Bronchial epithelial cell (primary cell): ENCODE data around the gene BMP5. TPM values are rescaled to one million over a fixed set of nuclear protein-coding genes. Genes with fewer than 3 reads are reported as not detected.

Source experiments
- DNase-seq: peaks from one replicate; pipeline ENCODE4 v3.0.0-alpha.2; 2010; ENCODE audit warnings: low read depth
- FAIRE-seq: peaks from 2 replicates; lab custom pipeline; 2011; peaks lifted over from hg19 to GRCh38; lab: Jason Lieb, UNC
- H3K27me3 ChIP-seq: 2 replicates; pipeline ENCODE4 v1.5.1; 2011; ENCODE audit warnings: low read length; ENCODE audit not compliant: control insufficient read depth, insufficient read depth
- H3K36me3 ChIP-seq: 2 replicates; pipeline ENCODE4 v1.5.1; 2011; ENCODE audit warnings: low read length; ENCODE audit not compliant: control insufficient read depth, insufficient read depth
- H3K4me3 ChIP-seq: 2 replicates; pipeline ENCODE4 v1.5.1; 2011; ENCODE audit warnings: mild to moderate bottlenecking, low read depth, low read length, control low read depth
- CTCF ChIP-seq: IDR thresholded peaks from 2 replicates; pipeline ENCODE4 v1.5.1; 2011; ENCODE audit warnings: mild to moderate bottlenecking, moderate library complexity, low read length, control low read depth, inconsistent platforms; ENCODE audit not compliant: insufficient read depth, severe bottlenecking
- total RNA-seq: library from RNA; depleted of rRNA; stranded (reverse); fragments of >200 nt; gene quantifications from 2 replicates; pipeline ENCODE4 v1.2.1, GENCODE V29; 2014

BMP5 gene
- total RNA-seq, 1 donor from 2014 or later = not detected

DNA sequence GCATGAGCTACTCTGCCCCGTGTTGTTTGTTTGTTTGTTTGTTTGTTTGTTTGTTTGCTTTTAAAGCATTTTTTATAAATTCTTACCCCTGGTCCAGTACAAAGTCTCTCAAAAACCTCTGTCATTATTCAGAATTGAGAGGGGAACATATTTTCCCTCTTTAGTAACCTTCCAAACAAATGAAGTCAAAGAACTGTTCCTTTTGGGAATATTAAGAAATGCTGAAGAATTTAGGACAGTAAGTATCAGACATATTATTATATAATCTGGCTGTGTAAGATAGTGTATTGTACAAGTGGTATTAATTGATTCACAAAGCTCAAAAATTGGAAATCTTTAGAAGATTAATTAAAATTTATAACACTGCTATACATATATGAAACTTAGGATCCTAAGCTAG, 54.7 kb downstream of the BMP5 start:
- FAIRE-seq (no peak), DNase-seq (no peak)
- Histone ChIP-seq H3K4me3 (no peak overlapping the region), H3K36me3 (no peaks in the 10 kb centered on the region), H3K27me3 (no peaks in the 10 kb centered on the region)
- TF ChIP-seq CTCF = no peak

GRCh38 chr6:55819811-55820210, 55.6 kb downstream of the BMP5 start:
- no peaks in the 10 kb centered on the region for H3K36me3 ChIP-seq
- FAIRE-seq (no peak), DNase-seq (no peak)
- no peak for TF ChIP-seq CTCF
- no peak overlapping the region for H3K4me3 ChIP-seq
- no peaks in the 10 kb centered on the region for H3K27me3 ChIP-seq

DNA sequence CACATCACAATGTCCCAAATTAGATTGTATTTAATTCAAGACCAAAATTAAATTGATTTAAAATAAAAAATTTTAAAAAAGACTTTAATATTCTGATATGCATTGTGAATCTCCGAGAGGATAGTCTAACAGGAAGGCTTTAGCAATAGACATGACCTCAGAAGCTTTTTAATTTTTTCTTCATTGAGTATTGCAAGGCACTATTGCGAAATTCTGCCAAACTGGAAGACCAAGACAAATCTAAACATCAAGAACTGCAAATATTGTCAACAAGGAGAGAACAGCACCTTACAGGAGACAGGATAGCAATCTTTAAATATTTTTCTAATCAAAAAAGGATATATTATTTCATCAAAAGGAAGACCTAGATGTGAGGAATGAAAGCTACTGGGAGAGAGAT, 56.9 kb downstream of the BMP5 start:
- no peaks in the 10 kb centered on the region for H3K27me3 ChIP-seq
- FAIRE-seq (no peak), DNase-seq (peak; percentile 46)
- H3K36me3 ChIP-seq = no peaks in the 10 kb centered on the region
- TF ChIP-seq CTCF = no peak
- H3K4me3 ChIP-seq = no peak overlapping the region

DNA sequence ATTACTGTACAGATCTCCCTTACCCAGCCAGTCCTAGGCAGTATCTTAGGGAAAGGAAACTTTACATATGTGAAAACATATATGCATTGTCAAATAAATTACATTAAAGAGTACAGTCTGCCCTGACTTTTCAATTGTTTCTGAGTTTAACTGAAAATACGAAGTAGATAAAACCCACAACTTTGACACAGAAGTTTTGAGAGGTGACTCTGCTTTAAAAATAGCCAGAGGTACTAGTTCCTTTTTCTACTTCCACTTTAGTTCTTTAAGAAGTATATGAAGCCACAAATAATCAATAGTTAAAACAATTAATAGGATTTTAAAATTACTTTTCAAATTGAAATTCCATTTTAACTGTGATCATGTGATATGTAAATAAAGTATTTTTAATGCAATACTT, 62.9 kb downstream of the BMP5 start:
- no peaks in the 10 kb centered on the region for H3K36me3 ChIP-seq
- no peak for DNase-seq
- H3K27me3 ChIP-seq = no peaks in the 10 kb centered on the region
- no peak for FAIRE-seq
- TF ChIP-seq CTCF = no peak
- H3K4me3 ChIP-seq = no peak overlapping the region

GRCh38 chr6:55811074-55811473, 64.3 kb downstream of the BMP5 start:
- FAIRE-seq = no peak
- Histone ChIP-seq H3K27me3 (no peaks in the 10 kb centered on the region), H3K36me3 (no peaks in the 10 kb centered on the region), H3K4me3 (no peak overlapping the region)
- TF ChIP-seq CTCF = no peak
- no peak for DNase-seq

DNA sequence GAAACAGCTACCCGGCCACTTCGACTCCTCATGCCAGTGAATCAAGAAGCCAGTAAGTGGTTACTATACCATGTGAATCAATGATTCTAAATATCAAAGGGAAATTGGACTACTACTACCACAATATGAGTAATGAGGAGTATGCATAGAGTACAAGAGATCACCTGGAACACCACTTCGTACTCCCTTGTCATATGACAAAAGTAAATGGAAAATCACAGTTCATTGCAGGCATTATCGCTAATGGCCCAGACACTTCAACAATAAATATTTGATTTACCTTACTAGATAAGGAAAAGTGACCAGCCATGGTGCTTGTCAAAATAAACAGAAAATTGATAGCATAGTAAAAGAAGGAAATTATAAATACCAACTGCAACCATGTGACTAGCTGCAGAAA, 73.1 kb downstream of the BMP5 start:
- no peak for FAIRE-seq

More for the DNA sequence above, 73.1 kb downstream of the BMP5 start:
- Histone ChIP-seq H3K27me3 (no peaks in the 10 kb centered on the region), H3K36me3 (no peaks in the 10 kb centered on the region), H3K4me3 (no peak overlapping the region)
- DNase-seq = no peak
- no peak for TF ChIP-seq CTCF
